HG03135 (cell line): ENCODE data around the gene YEATS2.

Experiments
- ATAC-seq: cut with Tn5 transposase; IDR thresholded peaks from one replicate; pipeline ENCODE4 v1.9.1; 2021; ENCODE audit warnings: mild to moderate bottlenecking, moderate library complexity; ENCODE audit not compliant: unreplicated experiment

Gene YEATS2

DNA sequence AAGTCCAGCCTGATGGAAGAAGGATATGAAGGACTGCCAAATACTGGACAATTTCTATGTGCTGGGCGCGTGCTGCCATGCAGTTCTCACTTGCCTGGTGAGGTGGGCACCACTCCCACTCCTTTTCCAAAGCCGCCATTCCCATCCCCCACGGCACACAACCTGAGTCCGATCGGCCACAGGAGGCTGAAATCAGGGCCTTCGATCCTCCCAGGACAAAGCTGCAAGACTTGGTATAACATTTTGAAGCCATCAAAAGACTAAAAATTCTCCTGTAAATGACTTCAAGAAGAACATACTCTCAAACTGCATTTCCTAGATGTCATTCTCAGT lies 130.9 kb downstream of the YEATS2 start:
- no peak for ATAC-seq

DNA sequence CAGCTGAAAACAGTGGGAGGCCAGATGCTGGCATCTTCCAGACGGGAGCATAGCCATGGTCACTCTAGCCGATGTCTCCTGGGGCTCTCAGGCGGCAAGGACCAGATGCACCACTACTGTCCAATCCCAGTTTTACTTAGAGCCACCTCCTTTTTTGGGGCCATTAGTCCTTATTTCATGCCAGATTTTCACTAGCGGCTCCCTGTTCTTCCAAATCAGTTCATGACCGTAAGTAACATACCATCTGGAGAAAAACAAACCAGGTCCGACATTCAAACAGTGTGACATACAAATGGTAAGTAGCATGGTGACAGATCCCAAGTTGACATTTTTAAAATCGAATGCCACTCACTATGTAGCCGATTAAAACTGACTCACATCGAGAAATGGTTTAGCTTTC lies 131.9 kb downstream of the YEATS2 start:
- ATAC-seq, result no peak

DNA sequence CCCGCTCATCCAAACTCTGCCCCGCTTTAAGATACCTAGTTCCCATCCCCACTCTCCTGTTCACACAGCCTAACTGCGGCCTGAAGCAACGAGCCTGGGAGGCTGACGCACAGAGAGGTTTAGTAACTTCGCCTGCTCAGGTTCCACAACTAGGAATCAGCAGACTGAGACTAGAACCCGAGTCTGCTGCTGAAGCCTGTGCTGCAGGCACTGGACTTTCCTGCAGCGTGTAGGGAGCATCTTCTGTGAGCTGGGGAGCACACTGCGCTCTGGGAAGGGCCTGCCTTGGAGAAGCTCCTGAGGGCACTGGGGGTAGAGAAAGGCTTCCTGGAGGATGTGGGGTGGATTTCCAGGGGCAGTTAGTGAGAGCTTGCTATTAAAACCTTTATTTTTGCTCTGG lies 132.6 kb downstream of the YEATS2 start:
- ATAC-seq, result no peak

DNA sequence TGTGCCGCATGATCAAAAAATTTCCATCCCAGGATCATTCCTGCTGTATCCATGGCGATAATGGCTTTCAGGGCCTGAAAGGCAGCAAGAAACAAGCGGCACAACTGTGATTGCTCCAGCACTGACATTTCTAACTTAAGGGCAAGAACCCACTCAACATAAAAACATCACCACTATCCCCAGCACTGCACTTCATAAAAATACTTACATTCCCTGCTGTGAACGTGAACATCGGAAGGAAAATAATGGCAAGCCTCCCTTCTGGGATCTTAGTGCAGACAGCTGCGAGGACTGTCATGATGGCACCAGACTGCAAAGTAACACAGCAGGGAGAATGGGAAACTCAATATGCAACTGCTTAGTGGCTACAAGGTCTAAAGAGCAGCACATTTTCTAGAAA lies 135.9 kb downstream of the YEATS2 start:
- no peak for ATAC-seq

DNA sequence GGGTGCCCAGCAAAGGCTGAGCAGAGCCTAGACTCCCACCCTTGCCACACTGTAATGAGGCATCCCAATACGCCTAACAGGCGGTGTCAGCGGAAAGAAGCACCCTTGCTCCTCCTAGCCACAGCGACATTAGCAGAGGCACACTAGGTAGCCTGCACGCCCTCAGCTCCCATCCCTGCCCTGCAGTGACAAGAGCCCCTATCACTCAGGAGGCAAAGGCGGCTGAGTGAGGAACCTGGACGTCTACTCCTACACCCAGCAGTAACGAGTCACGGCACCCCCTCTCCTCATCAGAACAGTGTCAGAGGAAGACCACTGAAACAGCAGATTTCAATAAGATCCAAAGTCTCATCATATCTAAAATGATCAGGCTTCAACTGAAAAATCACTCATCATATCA lies 139.8 kb downstream of the YEATS2 start:
- ATAC-seq, result no peak

GRCh38 chr3:183837894-183838293 lies 140.3 kb downstream of the YEATS2 start:
- no peak for ATAC-seq

DNA sequence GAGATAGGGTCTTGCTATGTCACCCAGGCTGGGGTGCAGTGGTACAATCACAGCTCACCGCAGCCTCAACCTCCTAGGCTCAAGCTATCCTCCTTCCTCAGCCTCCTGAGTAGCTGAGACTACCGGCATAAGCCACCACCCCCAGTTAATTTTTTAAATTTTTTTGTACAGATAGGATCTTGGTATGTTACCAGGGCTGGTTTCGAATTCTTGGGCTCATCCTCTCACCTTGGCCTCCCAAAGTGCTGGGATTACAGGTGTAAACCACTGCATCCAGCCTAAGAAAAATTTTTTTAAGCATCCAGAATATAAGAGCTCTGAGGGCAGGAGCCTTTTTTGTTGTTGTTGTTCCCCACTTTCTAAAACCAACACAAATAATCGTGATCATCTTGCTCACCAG lies 142.2 kb downstream of the YEATS2 start:
- no peak for ATAC-seq

GRCh38 chr3:183844606-183845005 lies 147.0 kb downstream of the YEATS2 start:
- ATAC-seq, result no peak

- ATAC-seq, result no peak
Observed at GRCh38 chr3:183845090-183845489, 147.5 kb downstream of the YEATS2 start.

GRCh38 chr3:183845608-183846288 lies 148.2 kb downstream of the YEATS2 start:
- no peak for ATAC-seq

DNA sequence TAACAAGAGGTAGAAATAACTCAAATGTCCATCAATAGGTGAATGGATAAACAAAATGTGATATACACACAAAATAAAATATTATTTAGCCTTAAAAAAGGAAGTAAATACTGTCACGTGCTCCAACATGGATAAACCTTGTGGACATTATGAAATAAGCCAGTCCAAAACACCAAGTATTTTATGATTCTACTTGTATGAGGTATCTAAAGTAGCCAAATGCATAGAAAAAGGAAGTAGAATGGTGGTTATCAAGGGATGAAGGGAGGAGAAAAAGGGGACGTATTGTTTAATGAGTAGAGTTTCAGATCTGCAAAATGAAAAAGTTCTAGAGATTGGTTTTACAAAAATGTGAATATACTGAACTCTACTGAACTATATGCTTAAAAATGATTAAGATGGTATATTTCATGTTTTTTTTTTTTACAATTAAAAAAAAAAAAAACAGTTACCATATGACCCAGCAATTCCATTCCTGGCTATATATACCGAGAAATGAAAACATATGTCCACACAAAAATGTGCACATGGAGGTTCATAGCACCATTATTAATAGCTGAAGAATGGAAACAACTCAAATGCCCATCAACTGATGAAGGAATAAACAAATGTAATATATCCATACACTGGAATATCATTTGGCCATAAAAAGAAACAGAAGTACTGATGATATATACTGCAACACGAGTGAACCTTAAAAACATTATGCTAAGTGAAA lies 156.9 kb downstream of the YEATS2 start:
- ATAC-seq, result no peak

- ATAC-seq, result no peak
Observed at GRCh38 chr3:183857863-183858262, 160.3 kb downstream of the YEATS2 start.
